HG02852 (cell line): ENCODE results near the gene KMT2C.
"Not testable (repeated sequence)": the region's sequence is repeated elsewhere in the genome, so short reads cannot be mapped to it uniquely, and the experiment has no call there.

Source experiments
- ATAC-seq: cut with Tn5 transposase; IDR thresholded peaks from one replicate; pipeline ENCODE4 v1.9.1; 2021; ENCODE audit warnings: mild to moderate bottlenecking, moderate library complexity; ENCODE audit not compliant: unreplicated experiment

The KMT2C gene

DNA sequence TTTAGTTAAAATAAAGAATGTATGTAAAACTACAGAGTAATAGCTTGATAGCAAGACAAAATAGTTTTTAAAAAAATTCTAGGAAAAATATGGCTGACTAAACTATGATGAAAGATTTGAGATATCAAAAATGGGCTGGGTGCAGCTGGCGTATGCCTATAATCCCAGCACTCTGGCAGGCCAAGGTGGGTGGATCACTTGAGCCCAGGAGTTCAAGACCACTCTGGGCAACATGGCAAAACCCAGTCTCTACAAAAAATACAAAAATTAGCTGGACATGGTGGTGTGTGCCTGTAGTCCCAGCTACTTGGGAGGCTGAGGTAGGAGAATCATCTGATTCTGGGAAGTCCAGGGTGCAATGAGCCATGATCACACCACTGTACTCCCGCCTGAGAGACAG lies 29.8 kb downstream of the KMT2C start:
- not testable (repeated sequence) for ATAC-seq

DNA sequence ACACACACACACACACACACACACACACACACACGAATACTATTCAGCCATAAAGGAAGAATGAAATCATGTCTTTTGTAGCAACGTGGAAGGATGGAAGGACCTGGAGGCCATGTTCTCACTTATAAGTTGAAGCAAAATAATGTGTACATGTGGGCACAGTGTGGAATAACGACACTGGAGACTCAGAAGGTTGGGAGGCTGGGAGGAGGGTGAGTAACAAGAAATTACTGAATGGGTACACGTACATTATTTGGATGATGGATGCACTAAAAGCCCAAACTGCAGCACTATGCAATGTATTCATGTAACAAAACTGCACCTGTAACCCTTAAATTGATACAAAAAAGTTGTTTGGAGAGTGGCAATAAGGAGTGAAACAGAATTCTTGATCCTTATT lies 32.1 kb downstream of the KMT2C start:
- no peak for ATAC-seq

DNA sequence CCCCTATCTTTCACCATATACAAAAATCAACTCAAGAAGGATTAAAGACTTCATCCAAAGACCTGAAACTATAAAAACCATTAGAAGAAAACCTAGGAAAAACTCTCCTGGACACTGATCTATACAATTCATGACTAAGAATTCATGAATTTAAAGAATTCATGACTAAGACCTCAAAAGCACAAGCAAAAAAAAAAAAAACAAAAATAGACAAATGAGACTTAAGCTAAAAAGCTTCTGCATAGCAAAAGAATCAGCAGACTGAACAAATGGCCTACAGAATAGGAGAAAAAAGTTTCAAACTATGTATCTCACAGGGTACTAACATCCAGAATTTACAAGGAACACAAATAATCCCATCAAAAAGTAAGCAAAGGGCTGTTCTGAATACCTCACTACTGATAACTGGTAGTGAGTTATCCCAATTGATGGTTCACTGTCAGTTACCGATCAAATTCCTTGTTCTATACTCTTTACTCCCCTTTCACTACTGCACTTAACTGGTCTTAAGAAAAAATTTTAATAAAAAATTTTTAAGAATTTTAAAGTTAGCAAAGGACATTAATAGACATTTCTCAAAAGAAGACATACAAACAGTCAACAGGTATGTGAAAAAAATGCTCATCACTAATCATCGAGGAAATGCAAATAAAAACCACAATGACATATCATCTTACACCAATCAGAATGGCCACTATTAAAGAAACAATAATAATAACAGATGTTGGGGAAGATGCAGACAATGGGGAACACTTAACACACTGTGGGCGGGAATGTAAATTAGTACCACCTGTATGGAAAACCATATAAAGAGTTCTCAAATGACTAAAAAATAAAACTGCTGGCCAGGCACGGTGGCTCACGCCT lies 33.2 kb downstream of the KMT2C start:
- no peak for ATAC-seq

DNA sequence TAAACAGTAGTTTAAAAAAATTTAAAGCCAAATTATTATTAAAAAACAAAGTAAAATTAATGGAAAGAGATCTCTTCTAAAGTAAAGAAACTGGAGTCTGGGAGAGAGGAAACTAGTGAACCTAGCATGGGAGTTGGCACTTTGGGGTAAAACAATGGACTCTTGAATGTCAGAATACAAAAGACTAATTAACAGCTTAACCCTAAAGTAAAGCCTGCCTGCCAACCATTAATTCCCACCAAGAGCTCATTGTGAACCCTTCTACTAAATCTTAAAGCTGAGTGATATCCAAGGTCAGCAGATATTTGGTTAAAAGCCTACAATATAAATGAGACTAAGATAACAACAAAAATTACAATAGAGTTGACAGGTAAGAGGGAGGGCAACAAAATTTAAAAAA lies 36.5 kb downstream of the KMT2C start:
- no peak for ATAC-seq

DNA sequence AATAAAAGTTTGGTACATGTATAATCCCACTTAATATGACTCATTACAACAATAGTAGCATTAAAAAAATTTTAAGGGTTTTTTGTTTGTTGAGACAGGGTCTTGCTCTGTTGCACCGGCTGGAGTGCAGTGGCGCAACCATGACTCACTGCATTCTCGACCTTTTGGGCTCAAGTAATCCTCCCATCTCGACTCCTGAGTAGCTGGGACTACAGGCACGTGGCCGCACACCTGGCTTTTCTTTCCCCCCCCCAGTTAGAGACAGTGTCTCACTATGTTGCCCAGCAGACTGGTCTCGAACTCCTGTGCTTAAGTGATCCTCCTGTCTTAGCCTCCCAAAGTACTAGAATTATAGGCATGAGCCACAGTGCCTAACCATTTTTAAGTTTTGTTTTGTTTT lies 40.7 kb downstream of the KMT2C start:
- no peak for ATAC-seq

DNA sequence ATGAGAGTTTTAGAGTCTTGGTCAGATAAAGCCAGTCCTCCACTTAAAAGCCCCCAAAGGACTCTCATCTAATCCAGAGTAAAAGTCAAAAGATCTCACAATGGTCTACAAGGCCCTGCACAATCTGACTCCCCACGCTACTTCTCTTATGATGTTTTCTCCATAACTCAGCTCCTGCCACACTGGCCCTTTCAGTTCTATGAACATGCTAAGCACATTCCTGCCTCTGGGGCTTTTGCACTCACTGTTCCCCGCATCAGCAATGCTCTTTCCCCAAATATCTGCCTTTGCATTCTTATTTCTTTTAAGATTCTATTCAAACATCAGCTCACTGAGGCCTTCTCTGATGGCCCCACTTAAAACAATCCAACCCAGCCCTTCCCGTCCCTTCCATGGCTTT lies 41.6 kb downstream of the KMT2C start:
- ATAC-seq, result not testable (repeated sequence)

DNA sequence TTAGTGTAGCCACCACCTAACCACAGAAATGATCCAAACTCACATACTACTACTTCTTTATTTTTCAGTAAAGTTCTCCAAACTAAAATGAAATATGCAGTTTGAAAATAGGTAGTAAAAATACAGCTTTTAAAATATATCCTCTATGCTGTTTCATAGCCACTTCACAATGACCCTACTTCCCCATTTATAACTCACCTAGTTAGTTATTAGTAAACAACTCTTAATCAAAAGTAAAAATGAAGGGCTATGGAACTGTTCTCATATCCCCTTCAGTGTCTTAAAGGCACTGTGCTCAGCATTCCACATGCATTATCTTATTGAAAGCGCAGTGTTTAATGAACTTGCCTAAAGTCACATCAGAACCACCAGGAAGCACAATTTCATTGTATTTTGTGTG lies 43.5 kb downstream of the KMT2C start:
- no peak for ATAC-seq

DNA sequence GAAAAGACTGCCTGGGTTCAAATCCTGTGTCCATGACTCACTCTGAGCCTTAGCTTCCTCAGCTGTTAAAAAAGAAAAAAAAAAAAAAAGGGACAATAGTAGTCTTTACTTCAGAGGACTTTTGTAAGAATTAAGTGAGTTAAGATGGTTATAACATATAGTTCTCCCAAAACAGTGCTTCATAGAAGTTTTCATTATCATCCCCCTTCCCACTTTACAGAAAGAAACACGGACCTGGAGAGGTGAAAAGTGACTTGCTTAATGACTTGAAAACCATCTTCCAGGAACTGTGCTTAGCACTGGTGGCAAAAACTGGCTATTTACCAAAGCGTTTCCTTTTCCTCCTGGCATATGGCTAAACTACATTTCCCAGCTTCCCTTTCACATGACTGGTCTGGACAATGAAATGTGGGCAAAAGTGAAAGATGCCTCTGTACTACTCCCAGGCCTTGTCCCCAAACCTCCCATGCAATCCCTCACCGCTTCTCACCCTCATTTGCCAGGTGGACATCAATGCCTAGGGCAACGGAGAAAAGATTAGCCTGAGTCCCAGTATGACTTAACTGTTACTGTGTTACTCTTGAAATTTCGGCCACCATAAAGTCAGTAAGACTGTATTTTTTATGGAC lies 49.6 kb downstream of the KMT2C start:
- ATAC-seq, result not testable (repeated sequence)

DNA sequence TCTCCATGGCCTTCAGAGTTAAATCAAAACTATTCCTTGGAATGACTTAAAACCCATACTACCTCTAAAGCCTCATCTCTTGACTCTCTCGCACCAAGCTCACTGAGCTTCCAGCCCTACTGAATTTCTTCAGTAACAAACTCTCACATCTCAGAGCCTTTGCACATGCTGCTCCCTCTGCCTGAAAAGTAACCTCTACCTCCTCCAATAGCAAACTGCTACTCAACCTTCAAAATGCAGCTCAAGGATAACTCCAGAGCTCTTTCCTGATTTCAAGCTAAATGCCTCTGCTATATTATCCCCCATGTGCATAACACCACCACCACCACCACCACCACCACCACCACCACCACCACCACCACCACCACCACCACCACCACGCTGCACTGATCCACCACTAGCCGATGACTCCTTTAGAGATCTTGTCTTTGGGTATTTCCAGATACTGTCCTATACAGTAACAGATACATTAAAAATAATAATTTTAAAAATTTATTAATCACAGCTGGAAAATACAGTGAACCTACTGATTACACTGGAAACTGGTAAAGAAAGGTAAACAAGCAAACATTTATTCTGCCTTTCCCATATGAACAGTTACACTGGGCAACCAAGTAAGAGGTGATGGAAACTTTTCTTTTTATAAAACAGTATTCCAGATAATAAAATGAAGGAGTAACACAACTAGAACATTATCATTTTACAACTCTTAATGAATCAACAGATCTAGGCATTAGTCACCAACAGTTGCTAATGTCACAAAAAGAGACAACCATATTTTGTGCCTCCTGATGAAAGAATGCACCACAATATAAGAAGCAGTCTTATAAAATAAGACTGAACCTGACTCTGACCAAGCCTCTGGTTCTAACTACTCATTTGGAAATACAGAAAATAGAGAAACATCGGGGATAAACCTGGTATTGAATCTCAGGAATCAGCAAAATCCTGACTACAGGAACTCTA lies 51.3 kb downstream of the KMT2C start:
- not testable (repeated sequence) for ATAC-seq

DNA sequence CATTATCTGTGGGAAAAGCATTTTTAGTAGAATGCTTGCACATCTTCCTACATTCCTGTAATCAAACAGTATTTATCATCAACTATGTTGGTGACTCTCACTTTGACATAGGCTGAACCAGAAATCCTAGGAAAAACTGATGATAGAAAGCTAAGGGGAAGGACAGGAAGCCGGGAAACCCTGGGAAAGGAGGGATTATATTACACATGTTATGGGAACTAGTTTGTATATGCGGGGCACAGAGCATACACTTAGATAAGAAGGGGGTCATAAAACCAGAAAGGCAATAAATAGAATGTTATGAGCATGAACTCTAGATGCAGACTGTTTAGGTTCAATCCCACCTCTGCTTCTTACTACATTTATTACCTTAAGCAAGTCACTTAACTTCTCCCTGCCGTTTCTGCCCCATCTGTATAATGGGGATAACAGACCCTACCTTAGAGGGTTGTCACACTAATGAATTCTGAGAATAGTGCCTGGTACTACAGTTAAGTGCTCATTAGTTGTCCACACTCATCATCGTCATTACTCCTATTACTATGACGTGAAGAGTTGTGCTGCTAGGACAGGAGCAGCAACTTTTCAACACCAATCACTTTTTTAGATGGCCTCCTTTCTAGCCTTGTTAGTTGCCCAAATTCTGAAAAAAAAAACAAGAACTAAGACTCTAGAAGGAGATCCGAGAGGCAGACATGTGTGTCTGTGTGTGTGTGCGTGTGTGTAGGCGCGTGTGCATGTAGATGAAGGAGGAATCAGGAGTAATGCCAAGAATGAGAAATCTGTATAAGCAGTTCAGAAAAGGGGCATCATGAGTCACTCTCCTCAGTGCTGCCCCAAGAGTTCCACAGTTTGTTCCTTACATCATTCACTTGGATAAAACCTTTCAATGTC lies 52.2 kb downstream of the KMT2C start:
- ATAC-seq, result no peak

DNA sequence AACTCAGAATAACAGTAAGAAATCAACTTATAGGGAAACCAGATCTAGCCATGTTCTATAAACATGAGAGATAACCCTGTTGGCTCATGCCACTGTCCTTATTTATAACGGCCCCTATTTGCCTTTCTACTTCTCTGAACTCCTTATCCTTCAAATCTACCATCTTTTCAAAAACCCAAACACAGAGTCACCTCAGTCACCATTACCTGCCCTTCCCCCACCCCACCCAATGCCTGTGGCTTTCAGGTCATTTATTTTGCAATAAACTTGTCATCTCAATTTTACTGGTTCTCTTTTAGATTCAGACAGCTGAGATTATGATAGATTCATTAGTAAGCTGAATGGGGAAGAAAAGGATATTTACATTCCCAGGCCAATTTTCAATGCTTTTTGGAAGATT lies 53.6 kb downstream of the KMT2C start:
- ATAC-seq, result no peak

DNA sequence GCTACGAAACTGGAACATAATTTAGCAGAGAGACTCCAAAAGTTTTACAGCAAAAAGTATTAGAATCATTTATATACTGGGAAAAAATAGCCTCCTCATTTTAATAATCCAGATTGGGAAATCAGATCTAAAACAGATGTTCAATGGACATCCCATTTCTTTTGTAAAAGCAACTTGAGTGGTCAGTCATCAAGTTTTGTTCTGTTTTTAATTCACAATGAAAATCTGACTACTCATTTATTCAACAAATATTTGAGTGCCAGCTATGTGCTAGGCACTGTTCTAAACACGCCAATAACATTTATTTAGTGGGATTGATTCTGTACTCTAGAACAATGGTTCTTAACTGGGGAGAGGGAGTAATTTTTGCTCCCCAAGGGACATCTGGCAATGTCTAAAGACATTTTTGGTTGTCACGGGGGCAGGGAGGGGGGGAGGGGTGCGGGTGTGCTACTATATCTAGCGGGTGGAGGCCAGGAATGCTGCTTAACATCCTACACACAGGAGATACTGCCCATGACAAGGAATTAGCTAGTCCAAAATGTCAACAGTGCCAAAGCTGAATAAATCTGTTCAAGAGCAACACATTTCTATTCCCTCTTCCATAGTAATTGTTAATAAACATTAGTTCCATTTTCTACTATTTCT lies 54.7 kb downstream of the KMT2C start:
- ATAC-seq, result not testable (repeated sequence)

DNA sequence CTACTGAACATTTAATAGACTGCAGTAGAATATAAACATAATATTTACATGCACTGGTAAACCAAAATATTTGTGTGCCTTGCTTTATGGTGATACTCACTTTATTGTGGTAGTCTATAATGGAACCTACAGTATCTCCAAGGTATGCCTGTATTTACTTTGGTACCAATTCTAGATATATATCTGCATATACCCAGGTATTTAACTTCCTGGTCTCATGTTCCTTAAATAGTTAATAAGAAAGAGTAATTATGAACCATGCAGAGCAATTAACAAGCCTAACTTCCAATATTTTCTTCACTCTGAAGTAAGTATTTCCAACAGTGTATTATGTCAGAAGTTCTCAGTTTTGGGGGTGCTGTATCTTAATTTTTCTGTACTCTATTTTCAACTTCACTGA lies 57.3 kb downstream of the KMT2C start:
- ATAC-seq, result not testable (repeated sequence)

DNA sequence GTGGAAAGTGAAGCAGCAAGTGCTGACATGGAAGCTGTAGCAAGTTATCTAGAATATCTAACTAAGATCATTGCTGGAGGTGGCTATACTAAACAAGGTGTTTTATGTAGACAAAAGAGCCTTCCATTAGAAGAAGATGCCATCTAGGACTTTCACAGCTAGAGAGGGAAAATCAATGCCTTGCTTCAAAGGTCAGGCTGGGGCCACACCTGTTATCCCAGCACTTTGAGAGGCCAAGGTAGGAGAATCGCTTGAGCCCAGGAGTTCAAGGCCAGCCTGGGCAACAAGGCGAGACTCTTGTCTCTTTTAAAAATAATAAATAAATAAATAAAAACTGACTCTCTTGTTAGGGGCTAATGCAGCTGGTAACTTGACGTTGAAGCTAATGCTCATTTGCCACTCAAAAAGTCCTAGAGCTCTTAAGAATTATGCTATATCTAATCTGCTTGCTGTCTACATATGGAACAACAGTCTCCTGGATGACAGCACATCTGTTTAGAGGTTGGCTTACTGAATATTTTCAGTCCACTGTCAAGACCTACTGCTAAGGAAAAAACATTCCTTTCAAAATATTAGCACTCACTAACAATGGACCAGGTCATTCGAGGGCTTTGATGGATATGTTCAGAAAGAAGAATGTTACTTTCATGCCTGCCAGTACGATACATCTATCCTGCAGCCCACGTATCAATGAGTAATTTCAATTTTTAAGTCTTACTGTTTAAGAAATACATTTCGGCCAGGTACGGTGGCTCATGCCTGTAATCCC lies 58.9 kb downstream of the KMT2C start:
- ATAC-seq, result not testable (repeated sequence)

DNA sequence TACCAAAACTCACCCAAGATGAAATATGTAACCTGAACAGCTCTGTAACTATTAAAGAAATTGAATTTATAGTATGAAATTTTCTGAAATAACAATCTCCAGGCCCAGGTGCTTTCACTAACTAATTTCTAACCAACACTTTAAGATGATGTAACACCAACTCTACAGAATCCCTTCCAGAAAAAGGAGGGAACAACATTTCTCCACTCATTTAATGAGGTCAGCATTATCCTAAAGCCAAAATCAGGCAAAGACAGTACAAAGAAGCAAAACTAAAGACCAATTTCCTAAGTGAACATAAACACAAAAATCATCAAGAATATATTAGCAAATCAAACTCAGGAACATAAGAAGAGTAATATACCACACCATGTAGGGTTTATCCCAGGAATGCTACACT lies 65.5 kb downstream of the KMT2C start:
- no peak for ATAC-seq

DNA sequence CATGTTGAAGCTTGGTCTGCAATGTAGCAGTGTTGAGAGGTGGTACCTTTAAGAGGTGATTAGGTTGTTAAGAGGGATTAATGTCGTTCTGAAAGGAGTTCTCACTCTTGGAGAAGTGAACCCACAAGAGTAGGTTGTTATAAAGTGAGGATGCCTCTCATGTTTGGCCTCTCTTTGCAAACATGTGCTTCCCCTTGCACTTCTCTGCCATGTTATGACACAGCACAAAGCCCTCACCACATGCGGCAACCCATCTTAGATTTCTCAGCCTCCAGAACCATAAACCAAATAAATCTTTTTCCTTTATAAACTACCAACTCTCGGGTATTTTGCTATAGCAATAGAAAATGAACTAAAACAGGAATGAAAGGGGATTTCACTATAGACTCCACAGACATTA lies 66.3 kb downstream of the KMT2C start:
- no peak for ATAC-seq

DNA sequence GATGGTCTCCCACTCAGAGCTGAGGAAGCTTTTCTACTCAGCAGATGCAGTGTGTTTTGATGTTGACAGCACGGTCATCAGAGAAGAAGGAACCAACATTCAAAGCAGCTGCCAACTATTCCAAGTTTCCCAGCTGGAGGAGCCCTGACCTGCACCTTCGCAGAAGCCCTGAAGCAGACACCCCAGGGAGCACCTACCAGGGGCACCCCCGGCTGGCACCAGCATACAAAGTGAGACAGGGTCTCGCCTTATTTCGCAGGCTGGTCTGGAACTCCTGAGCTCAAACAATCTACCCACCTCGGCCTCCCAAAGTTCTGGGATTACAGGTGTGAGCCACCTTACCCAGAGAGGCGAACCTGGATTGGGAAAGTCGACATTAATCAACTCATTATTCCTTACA lies 68.6 kb downstream of the KMT2C start:
- ATAC-seq, result no peak

DNA sequence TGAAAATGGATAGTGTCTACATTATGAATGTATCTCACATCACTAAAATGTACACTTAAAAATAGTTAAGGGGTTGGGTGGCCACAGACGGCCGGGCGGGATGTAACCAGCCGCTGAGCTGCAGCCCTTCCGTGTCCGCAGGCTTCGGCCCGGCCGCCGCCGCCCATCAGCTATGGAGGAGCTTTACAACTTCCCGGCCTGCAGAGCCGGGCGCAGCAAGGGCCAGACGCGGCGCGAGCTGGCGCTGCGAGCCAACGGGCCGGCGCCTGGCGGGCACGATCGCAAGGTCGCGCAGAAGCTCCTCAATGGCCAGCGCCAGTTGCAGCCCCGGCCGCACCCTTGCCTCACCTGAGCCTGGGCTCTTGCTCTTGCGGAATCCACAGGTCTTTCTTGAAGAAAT lies 69.1 kb downstream of the KMT2C start:
- no peak for ATAC-seq

DNA sequence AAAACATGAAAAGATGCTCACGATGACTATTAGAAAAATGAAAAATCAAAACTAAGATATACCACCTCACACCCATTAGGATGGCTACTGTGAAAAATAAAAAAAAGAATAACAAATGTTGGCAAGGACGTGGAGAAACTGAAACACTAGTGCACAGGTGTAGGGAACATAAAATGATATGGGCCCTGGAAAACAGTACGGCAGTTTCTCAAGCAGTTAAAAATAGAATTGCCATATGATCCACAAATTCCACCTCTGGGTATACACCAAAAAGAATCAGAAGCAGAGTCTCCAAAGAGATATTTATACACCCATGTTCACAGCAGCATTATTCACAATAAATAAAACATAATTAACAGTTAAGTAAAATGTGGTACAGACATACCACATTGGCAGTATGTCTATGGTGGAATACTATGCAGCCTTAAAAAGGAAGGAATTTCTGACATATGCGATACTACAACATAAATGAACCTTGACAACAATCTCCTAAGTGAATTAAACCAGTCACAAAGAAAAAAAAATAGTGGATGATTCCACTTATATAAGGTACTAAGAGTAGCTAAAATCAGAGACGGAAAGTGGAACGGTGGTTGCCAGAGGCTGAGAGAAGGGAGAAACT lies 69.7 kb downstream of the KMT2C start:
- ATAC-seq, result no peak
